Activated CD4-positive, alpha-beta T cell treated with anti-CD3 and anti-CD28 coated beads, Interleukin-2, amount 50 U/mL, for 16 hours (primary cell): Measurements from ENCODE around the gene SSPN.
"Not testable (repeated sequence)": the region's sequence is repeated elsewhere in the genome, so short reads cannot be mapped to it uniquely, and the experiment has no call there.

ENCODE experiments used
- DNase-seq: peaks from one replicate; pipeline ENCODE4 v3.0.0-alpha.2; 2020

Gene SSPN

GRCh38 chr12:26231470-26231869 lies 36.1 kb downstream of the SSPN start:
- DNase-seq: no peak

DNA sequence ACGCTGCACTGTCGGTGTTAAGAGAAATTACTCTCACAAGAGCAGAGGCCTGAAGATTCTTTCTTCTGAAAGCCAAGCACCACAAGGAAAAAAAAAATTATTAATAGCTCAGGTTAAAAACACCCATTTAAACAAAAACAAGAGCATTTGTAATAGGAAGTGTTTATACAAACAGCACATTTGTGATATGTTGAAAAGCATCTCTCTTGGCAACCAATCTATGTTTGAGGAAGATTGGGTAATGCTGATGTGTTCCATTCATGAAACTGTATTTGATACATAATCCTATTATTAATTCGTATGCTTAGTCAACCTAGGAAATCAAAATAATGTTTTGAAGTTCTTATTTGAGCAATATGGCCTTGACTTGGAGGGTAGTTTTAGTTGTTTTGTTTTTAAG lies 36.5 kb downstream of the SSPN start:
- no peak for DNase-seq

DNA sequence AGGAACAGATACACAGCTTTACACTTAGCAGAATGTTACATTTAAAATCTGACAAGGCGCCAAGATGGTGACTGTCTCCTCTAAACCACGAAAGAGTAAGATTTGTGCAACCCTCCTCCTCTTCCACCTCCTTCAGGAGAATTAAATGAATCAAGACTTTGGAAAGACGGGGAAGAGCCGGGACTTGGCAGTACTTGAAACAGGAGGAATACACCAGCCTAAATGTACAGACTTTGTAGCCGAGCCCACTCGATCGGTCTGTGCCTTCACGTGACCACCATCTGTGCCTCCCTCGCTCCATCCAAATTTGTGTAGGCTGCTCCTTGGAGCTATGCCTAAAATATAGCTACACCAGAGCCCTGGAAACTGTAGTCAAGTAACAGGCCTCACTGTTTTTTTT lies 38.3 kb downstream of the SSPN start:
- DNase-seq: no peak

DNA sequence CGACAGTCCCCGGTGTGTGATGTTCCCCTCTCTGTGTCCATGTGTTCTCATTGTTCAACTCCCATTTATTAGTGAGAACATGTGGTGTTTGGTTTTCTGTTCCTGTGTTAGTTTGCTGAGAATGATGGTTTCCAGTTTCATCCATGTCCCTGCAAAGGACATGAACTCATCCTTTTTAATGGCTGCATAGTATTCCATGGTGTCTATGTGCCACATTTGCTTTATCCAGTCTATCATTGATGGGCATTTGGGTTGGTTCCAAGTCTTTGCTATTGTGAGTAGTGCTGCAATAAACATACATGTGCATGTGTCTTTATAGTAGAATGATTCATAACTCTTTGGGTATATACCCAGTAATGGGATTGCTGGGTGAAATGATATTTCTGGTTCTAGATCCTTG lies 40.1 kb downstream of the SSPN start:
- DNase-seq: not testable (repeated sequence)

DNA sequence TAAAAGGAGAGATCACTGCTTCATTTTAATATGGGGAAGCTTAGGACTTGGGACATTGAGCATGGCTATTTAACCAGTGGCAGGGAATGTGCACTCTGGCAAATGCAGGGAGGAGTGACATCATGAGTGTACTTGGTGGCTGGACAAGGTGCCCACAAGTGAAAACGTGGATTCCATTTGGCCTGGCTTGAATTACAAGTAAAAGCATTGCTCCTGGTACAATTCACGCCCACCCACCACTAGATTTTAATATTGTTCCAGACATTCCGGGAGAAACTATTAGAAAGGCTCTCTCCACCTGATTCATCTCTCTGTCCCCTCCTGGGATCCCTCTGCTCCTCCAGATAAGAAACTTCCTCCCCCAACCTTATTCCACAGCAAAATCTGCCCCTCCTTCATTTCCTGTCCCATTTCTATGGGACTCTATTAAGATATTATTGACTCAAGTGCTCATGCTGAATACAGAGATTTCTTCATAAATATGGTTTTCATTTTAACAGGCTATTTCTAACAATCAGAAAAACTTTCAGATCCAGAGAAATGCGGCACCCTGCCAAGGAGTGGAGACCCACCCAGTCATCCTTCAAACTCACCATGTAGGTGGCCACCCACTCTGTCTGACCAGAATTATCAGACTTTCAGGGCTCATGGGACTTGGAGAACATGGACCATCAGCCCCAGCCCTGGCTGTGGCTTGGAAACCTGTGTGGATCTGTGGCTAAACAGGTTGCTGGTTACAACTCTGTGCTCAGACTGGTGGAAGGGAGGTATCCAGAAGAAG lies 43.2 kb downstream of the SSPN start:
- DNase-seq: no peak

GRCh38 chr12:26239122-26239851 lies 43.9 kb downstream of the SSPN start:
- DNase-seq: no peak

DNA sequence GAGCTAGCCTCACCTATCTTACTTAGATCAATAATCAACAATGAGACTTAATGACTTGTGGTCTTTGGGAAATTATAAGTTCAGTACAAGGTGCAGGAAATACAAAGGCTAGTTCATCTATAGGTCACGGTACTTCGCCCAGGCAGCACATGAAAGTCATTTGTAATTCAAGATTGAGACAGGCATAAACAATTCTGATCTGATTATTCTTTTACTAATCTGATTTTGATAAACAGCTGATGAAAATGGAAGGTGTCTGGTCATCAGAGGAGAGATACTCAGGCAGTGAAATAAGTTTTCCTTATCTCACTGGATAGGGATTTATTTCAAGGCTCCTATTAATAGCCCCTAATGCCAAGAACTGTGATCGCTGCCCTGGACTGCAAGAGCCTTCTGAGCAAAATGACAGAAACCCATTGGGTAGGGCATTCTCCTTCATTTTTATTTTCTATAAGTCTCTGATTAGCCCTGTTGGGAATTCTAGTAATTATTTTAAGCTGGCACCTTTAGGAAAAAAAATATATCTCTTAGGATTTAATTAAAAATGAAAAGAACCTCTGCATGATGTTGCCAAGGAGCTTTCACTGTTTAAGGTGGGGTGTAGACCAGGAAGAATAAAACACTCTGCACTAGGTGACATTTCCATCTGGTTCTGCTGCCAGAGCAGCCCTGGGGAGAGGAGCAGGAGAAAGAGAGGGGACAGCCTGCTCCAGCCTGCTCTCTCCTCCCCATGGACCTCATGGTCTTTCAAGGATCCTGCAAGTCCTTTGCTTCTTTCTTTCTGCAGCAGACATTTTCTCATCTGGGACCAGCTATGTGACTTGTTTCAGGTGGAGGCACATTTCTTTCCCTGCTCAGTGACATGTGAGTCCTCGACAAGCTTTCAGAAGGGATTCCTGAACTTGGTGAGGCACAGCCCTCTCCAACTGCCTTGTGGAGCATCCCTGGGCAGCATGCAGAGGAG lies 44.8 kb downstream of the SSPN start:
- DNase-seq: no peak

- DNase-seq: no peak
These were observed 45.7 kb downstream of the SSPN start for GRCh38 chr12:26241080-26241479.

DNA sequence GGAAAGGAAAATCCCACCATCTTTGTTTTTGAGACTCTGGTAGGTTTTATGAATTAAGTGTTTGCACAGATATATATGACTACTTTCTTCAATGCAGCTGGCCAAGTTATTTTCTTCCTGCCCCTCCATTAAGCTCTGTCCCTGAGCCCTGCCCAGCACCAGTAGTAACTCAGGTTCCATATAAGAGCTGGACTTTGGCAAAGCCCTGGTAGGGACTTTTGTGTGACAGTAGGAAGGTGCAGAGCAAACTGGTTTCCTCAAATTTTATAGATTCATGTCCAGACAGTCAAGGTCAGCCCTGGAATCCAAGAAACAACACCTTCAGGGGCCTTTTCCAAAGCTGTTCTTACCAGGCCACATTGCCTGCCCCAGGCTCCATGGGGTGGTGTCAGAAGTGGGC lies 47.3 kb downstream of the SSPN start:
- DNase-seq: no peak

DNA sequence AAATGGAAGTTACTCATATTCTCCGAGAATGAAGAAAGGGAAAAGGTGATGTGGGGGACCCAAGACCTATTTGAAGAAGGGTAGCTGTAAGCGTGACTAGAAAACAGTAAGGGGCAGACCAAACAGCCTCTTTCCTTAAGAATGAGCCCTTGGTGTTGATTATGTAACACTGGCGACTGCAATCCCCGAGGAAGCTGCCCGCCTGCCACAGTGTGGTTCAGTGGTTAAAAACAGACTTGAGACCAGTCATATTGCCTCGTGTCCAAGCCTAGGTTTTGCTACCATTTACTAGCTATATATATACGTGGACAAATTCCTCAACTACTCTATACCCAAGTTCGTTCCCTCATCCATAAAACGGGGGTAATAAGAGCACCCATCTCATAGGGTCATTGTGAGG lies 49.1 kb downstream of the SSPN start:
- no peak for DNase-seq

DNA sequence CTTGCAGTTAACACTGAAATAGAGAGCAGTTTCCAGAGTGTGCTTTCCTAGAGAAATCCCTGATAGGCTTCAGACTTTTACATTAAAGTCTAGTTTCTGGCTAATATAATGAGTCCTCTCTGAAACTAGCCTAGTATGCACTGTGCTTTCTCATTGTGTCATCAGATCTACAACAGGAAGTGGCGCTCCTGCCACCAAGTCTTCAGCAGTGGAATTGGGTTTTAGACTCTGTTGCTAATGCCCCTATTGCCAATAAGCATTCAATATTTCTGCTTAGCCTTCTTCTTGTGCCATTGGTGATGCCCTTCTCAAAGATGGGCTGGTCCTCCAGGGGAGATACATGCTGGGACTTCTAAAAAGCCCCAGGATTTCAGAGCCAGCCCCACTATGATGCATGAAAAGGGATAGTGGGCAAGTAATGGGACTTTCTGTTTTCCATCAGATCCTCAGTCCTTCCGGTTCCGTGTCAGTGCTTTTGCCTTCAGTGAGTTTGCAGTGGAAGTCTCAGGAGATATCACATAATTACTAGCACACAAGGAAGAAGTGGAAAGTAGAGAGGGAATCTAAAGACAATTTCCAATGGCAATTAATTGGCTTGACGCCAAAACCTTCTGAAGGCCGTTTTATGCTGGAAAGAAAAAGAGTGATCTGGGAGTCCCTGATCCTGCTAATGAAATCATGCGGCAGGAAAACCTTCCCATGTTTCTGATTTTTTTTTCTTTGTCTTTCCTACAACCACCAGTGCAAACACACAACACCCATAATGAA lies 50.0 kb downstream of the SSPN start:
- no peak for DNase-seq

- no peak for DNase-seq
These were observed 51.3 kb downstream of the SSPN start for GRCh38 chr12:26246483-26247164.

- DNase-seq: no peak
These were observed 52.5 kb downstream of the SSPN start for GRCh38 chr12:26247873-26248272.

- DNase-seq: no peak
These were observed 55.4 kb downstream of the SSPN start for GRCh38 chr12:26250801-26251200.

DNA sequence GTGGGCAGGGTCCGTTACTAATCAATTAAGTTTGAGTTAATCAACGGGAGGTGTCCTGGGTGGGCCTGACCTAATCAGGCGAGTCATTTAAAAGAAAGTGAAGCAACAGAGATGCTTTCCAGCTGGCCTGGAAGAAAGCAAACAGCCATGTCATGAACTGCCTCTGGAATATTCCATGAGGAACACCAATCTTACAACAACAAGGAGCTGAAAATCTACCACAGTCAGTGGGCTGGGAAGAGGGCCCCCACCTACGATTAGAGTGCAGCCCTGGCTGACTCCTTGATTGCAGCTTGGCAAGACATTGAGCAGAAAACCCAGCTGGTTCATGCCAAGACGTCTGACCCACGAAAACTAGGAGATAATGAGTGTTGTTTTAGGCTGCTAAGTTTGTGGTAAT lies 56.2 kb downstream of the SSPN start:
- no peak for DNase-seq

DNA sequence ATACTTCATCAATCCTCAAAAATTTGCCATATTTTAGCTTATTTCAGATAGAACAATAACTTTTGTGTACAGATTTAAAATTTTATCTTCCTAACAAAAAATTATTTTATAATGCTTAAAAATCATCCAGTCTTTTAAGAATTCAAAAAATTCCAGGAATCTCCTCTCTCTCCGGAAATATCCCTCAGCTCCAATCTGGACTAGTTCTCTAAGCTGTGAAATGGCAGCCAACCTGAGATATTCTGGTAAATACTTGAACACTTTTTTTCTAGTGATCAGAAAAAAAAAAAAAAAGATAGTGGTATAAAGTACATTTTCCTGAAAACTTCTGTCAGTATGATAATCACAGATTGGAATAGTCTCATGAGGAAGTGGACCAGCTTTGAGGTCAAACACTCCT lies 57.6 kb downstream of the SSPN start:
- no peak for DNase-seq

GRCh38 chr12:26255893-26256645 lies 60.7 kb downstream of the SSPN start:
- DNase-seq: no peak

- DNase-seq: no peak
These were observed 69.0 kb downstream of the SSPN start for GRCh38 chr12:26264215-26264838.

DNA sequence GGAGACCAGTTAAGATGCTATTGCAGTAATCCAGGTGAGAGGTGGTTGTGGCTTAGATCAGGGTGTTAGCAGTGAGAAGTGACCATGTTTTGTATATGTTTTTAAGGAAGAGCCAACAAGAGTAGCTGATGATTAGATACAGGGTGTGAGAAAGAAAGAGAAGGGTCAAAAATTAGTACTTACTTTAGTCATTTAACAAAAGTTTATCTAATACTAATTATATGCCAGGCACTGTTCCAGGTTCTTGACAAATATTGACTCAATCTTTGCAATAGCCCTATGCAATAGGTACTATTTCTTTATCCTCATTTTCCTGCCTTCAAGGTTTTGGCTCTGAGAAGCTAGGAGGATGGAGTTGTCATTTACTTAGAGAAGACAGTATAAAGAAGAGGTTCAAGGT lies 70.2 kb downstream of the SSPN start:
- no peak for DNase-seq

DNA sequence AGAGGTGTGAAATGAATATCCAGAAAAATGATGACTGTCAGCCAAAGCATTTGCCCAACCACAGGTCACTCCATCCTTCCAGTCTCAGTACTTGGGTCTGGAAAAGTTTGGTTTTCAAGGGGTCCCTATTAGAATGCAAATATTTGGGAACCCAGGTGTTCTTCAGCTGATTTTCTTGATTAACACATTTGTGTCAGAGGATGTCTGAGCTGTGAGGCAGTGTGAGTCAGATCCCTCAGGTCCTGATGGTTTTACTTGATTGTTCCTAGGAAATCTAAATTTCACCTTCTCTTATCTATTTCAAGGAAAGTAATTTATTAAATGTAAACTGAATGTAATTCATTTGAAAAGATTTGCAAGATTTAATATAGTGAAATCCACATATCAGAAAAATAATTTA lies 71.5 kb downstream of the SSPN start:
- DNase-seq: no peak
